NB4 (cell line): Measurements from ENCODE around the gene SGCD.

Experiments used
- CTCF ChIP-seq: IDR thresholded peaks from one replicate; pipeline ENCODE4 v1.5.1; 2012; ENCODE audit warnings: low read depth, low read length
- MAX ChIP-seq: IDR thresholded peaks from 2 replicates; pipeline ENCODE4 v1.6.1; 2011; ENCODE audit warnings: low read depth, low read length
- MYC ChIP-seq: IDR thresholded peaks from 2 replicates; pipeline ENCODE4 v1.6.1; 2011; ENCODE audit warnings: low read depth, low read length
- POLR2A ChIP-seq: IDR thresholded peaks from 2 replicates; pipeline ENCODE4 v1.6.1; 2011; ENCODE audit warnings: mild to moderate bottlenecking; ENCODE audit not compliant: insufficient read length; ENCODE audit errors: extremely low read depth

- no peak for TF ChIP-seq CTCF
- no peak for TF ChIP-seq MAX
- no peak for TF ChIP-seq POLR2A
- no peak for TF ChIP-seq MYC
Observed at GRCh38 chr5:156683509-156683908, 356.5 kb downstream of the SGCD start.
